Fibroblast of mammary gland (primary cell): ENCODE results near the gene ZBTB21.

ENCODE experiments used
- DNase-seq: peaks from one replicate; pipeline ENCODE4 v3.0.0-alpha.2; 2010; ENCODE audit warnings: low read depth
- H3K4me3 ChIP-seq: 2 replicates; pipeline ENCODE4 v1.5.1; 2011; ENCODE audit warnings: low read depth, mild to moderate bottlenecking, low read length, moderate library complexity; ENCODE audit not compliant: control insufficient read depth
- TF ChIP-seq, protein P1 (sequence below): conservative IDR thresholded peaks from 2 replicates; pipeline ENCODE4 v1.5.1; 2011; ENCODE audit warnings: low read depth, low read length, inconsistent platforms; ENCODE audit not compliant: control insufficient read depth, insufficient read depth

The ZBTB21 gene

DNA sequence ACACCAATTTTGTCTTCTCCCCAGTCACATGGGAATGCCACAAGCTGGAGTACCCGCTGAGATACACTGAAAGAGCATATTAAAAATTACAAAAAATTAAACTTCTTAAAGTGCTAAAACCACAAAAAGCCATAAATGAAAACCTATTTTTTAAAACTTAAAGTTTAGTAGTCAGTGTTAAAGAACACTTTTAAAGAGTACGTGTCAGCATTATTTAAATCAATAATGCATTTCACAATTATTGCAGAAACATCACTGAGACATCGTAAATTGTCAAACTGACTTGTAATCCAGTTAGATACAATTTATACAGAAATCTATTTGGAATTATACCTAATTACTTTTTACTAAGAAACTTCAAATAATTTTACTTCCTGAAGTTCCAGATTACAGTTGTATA, 22.9 kb downstream of the ZBTB21 start:
- no peak for DNase-seq
- H3K4me3 ChIP-seq, result no peak overlapping the region
- TF ChIP-seq, protein P1, sequence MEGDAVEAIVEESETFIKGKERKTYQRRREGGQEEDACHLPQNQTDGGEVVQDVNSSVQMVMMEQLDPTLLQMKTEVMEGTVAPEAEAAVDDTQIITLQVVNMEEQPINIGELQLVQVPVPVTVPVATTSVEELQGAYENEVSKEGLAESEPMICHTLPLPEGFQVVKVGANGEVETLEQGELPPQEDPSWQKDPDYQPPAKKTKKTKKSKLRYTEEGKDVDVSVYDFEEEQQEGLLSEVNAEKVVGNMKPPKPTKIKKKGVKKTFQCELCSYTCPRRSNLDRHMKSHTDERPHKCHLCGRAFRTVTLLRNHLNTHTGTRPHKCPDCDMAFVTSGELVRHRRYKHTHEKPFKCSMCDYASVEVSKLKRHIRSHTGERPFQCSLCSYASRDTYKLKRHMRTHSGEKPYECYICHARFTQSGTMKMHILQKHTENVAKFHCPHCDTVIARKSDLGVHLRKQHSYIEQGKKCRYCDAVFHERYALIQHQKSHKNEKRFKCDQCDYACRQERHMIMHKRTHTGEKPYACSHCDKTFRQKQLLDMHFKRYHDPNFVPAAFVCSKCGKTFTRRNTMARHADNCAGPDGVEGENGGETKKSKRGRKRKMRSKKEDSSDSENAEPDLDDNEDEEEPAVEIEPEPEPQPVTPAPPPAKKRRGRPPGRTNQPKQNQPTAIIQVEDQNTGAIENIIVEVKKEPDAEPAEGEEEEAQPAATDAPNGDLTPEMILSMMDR, result no peak

DNA sequence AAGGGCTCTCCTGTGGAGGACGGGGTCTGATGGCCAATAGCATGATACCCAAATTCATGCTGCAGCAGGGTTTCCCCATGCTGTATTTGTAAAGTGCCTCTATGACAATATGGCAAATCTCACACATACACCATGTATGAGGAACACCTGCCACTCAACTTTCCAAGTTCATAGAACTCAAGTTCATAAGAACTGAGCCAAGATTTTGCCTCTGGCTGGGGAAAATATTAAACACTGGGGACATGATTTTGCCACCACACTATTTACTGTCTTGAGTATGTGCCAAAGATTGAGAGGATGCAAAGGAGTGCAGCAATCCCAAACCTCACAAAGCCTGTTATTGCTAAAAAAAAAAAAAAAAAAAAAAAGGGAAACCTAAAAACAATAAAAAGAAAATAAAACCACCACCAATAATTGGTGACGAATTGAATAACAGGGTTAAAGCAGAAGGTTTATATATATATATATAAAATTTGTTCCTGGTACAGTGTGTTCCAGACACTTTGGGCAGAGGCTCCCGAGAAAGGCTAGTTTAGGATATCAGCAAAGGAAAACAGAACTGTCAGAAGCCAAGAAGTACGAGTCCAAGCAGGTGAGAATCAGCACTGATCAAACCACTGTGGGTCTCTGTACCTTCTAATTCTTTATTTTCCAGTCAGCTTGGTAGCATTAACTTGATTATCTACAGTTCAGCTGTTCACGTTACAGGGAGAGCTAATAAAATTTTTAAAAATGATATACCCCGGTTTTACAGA, 24.3 kb downstream of the ZBTB21 start:
- TF ChIP-seq, protein P1, result no peak

GRCh38 chr21:41983229-41983628, 26.9 kb downstream of the ZBTB21 start:
- DNase-seq, result no peak
- no peak overlapping the region for H3K4me3 ChIP-seq
- TF ChIP-seq, protein P1, result no peak

More for the DNA sequence above, 24.3 kb downstream of the ZBTB21 start:
- no peak overlapping the region for H3K4me3 ChIP-seq
- DNase-seq, result no peak

- TF ChIP-seq, protein P1, result no peak
- no peak for DNase-seq
Observed at GRCh38 chr21:41980561-41980960, 29.6 kb downstream of the ZBTB21 start.

GRCh38 chr21:41979751-41980369, 30.3 kb downstream of the ZBTB21 start:
- TF ChIP-seq, protein P1, result no peak
- no peak for DNase-seq
- no peak overlapping the region for H3K4me3 ChIP-seq

More at GRCh38 chr21:41980561-41980960, 29.6 kb downstream of the ZBTB21 start:
- H3K4me3 ChIP-seq, result no peak overlapping the region

- no peak for DNase-seq
- H3K4me3 ChIP-seq, result no peak overlapping the region
- TF ChIP-seq, protein P1, result no peak
Observed at GRCh38 chr21:41979335-41979734, 30.8 kb downstream of the ZBTB21 start.
